Endothelial cell (in vitro differentiated cells): Measurements from ENCODE around the gene EXOC3L1. TPM values are rescaled to one million over a fixed set of nuclear protein-coding genes. Genes with fewer than 3 reads are reported as not detected.

Experiments used
- DNase-seq: peaks from one replicate; pipeline ENCODE4 v3.0.0; 2021; ENCODE audit warnings: low spot score
- H3K27ac Mint-ChIP-seq: one replicate; pipeline ENCODE4 v1.8.0; 2021; ENCODE audit warnings: mixed read lengths, inconsistent platforms; ENCODE audit not compliant: unreplicated experiment
- H3K27me3 Mint-ChIP-seq: one replicate; pipeline ENCODE4 v1.8.0; 2021; ENCODE audit warnings: mild to moderate bottlenecking, moderate library complexity, mixed read lengths, inconsistent platforms; ENCODE audit not compliant: unreplicated experiment
- H3K36me3 Mint-ChIP-seq: one replicate; pipeline ENCODE4 v1.8.0; 2021; ENCODE audit warnings: mild to moderate bottlenecking, low read depth, mixed read lengths, inconsistent platforms; ENCODE audit not compliant: unreplicated experiment
- H3K4me1 Mint-ChIP-seq: one replicate; pipeline ENCODE4 v1.8.0; 2021; ENCODE audit warnings: mild to moderate bottlenecking, mixed read lengths, inconsistent platforms; ENCODE audit not compliant: unreplicated experiment
- H3K4me3 Mint-ChIP-seq: one replicate; pipeline ENCODE4 v1.8.0; 2021; ENCODE audit warnings: mild to moderate bottlenecking, mixed read lengths, inconsistent platforms; ENCODE audit not compliant: unreplicated experiment
- H3K9me3 Mint-ChIP-seq: one replicate; pipeline ENCODE4 v1.8.0; 2021; ENCODE audit warnings: mixed read lengths, inconsistent platforms; ENCODE audit not compliant: unreplicated experiment
- total RNA-seq: library from RNA; stranded (reverse); fragmentation: NEBNext Ultra II Directional; extraction: Animal tissue kit (Norgen Biotek cat#: 25700); gene quantifications from one replicate; pipeline ENCODE4 v1.2.1, GENCODE V29; 2021; ENCODE audit not compliant: unreplicated experiment
- TF ChIP-seq, protein P1 (sequence below): fragments of 200-600 bp; sonication (generic); IDR thresholded peaks from one replicate; pipeline ENCODE4 v1.5.0; 2021; ENCODE audit warnings: antibody characterized with exemption; ENCODE audit not compliant: unreplicated experiment

EXOC3L1 gene
- total RNA-seq, 1 donor from 2014 or later = 150 TPM

DNA sequence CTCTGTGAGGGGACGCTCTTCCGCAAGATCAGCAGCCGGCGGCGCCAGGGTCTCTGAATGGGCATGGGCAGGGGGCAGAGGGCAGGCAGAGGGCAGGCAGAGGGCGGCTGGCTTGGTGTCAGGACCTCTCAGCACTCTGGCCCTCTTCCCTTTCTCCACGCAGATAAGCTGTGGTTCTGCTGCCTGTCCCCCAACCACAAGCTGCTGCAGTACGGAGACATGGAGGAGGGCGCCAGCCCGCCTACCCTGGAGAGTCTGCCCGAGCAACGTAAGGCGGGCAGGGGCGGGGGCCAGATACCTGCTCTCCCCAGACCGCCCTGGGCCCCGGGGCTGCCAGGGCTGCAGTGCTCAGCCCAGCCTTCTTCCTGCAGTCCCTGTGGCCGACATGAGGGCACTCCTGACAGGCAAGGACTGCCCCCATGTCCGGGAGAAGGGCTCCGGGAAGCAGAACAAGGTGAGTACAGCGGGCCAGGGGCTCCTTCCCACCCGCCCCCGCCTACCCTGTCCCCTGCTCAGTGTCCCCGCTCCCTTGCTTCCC, 13.1 kb upstream of the EXOC3L1 start:
- no peak for DNase-seq
- H3K4me1 Mint-ChIP-seq = peaks cover 9% of the 10 kb centered on the region
- H3K27me3 Mint-ChIP-seq = peaks cover 19% of the 10 kb centered on the region
- H3K36me3 Mint-ChIP-seq = peaks cover 6% of the 10 kb centered on the region
- TF ChIP-seq, protein P1, sequence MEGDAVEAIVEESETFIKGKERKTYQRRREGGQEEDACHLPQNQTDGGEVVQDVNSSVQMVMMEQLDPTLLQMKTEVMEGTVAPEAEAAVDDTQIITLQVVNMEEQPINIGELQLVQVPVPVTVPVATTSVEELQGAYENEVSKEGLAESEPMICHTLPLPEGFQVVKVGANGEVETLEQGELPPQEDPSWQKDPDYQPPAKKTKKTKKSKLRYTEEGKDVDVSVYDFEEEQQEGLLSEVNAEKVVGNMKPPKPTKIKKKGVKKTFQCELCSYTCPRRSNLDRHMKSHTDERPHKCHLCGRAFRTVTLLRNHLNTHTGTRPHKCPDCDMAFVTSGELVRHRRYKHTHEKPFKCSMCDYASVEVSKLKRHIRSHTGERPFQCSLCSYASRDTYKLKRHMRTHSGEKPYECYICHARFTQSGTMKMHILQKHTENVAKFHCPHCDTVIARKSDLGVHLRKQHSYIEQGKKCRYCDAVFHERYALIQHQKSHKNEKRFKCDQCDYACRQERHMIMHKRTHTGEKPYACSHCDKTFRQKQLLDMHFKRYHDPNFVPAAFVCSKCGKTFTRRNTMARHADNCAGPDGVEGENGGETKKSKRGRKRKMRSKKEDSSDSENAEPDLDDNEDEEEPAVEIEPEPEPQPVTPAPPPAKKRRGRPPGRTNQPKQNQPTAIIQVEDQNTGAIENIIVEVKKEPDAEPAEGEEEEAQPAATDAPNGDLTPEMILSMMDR = no peak
- H3K27ac Mint-ChIP-seq = no peak overlapping the region
- H3K4me3 Mint-ChIP-seq = no peak overlapping the region
- H3K9me3 Mint-ChIP-seq = no peaks in the 10 kb centered on the region

DNA sequence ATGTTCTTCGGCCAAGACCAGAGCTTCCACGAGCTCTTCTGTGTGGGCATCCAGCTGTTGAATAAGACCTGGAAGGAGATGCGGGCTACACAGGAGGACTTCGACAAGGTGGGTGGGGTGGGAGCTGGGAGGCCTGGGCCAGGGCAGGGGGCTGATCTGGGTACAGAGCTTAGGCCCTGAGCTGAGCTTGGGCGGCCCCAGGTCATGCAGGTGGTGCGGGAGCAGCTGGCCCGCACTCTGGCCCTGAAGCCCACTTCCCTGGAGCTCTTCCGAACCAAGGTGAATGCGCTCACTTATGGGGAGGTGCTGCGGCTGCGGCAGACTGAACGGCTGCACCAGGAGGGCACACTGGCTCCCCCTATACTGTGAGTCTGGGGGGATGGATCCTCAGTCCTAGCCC, 12.5 kb upstream of the EXOC3L1 start:
- TF ChIP-seq, protein P1 = no peak
- Mint-ChIP-seq H3K9me3 (no peaks in the 10 kb centered on the region), H3K4me1 (peaks cover 9% of the 10 kb centered on the region), H3K36me3 (peaks cover 6% of the 10 kb centered on the region), H3K4me3 (no peak overlapping the region), H3K27ac (no peak overlapping the region), H3K27me3 (peaks cover 19% of the 10 kb centered on the region)
- no peak for DNase-seq

DNA sequence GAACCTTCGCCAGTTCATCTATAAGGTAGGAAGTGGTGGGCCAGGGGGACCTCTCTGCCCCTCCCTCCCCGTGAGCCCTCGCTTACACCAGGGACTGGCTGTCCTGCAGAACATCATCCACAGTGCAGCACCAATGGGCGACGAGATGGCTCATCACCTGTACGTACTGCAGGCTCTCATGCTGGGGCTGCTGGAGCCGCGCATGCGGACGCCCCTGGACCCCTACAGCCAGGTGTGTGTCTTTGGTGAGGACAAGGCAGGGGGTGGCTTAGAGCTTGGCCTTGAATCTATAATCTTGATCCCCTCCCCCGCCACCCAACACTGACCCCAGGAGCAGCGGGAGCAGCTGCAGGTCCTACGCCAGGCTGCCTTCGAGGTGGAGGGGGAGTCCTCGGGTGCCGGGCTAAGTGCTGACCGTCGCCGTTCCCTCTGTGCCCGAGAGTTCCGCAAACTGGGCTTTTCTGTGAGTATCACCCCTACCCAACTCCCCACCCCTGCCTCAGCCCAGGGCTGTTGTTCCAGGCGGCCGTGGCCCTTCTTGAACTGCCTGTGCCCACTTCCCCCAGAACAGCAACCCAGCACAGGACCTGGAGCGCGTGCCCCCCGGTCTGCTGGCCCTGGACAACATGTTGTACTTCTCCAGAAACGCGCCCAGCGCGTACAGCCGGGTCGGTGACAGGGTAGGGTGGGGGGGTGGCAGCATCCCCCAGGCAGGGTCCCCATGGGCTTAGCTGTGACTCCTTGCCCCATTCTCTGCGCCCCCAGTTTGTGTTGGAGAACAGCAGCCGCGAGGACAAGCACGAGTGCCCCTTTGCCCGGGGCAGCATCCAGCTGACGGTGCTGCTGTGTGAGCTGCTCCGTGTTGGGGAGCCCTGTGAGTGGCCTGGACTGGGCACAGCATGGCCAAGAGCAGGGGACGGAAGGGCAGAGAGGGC, 11.7 kb upstream of the EXOC3L1 start:
- TF ChIP-seq, protein P1 = no peak
- H3K36me3 Mint-ChIP-seq = peaks cover 9% of the 10 kb centered on the region
- no peak for DNase-seq
- peaks cover 14% of the 10 kb centered on the region for H3K4me1 Mint-ChIP-seq
- peaks cover 21% of the 10 kb centered on the region for H3K27me3 Mint-ChIP-seq
- H3K27ac Mint-ChIP-seq = no peak overlapping the region
- no peak overlapping the region for H3K4me3 Mint-ChIP-seq
- no peaks in the 10 kb centered on the region for H3K9me3 Mint-ChIP-seq

DNA sequence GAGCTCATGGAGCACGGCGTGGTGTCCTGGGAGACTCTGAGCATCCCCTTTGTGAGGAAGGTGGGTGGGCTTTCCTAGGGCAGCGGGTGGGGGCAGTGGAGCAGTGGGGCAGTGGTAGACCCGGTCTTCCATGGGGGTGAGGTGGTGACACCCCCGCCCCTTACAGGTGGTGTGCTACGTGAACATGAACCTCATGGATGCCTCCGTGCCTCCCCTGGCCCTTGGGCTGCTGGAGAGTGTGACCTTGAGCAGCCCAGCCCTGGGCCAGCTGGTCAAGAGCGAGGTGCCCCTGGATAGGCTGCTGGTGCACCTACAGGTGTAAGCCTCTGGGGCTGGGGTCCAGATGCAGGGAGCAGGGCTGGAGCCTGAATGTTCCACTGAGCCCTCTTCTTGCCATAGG, 10.6 kb upstream of the EXOC3L1 start:
- TF ChIP-seq, protein P1 = no peak
- no peak for DNase-seq
- peaks cover 15% of the 10 kb centered on the region for H3K36me3 Mint-ChIP-seq
- H3K4me1 Mint-ChIP-seq = peaks cover 26% of the 10 kb centered on the region
- H3K4me3 Mint-ChIP-seq = no peak overlapping the region
- no peaks in the 10 kb centered on the region for H3K9me3 Mint-ChIP-seq
- H3K27ac Mint-ChIP-seq = no peak overlapping the region
- H3K27me3 Mint-ChIP-seq = peaks cover 19% of the 10 kb centered on the region

DNA sequence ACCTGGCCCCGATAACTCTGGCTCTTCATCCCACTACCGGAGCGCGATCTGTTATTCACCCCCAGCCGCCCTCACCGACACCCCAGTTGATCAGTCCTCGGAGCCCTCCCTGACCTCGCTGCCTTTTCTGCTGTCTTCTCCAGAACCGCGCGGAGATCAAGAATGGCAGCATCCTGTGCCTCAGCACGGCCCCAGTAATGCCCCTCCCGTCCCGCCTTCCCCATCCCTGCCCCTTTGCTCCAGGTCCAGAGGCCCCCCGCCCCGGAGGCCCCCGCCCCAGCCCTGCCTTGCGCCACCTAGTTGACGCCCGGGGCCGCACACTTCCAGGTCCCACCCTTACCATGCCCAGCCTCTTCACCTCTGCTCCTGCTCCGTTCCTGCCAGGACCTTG, 9.9 kb upstream of the EXOC3L1 start:
- Mint-ChIP-seq H3K36me3 (peaks cover 22% of the 10 kb centered on the region), H3K27ac (peak overlapping the region; percentile 52), H3K4me1 (peaks cover 33% of the 10 kb centered on the region)

More for the DNA sequence above, 9.9 kb upstream of the EXOC3L1 start:
- Mint-ChIP-seq H3K27me3 (peaks cover 21% of the 10 kb centered on the region), H3K4me3 (peak overlapping the region; percentile 82), H3K9me3 (no peaks in the 10 kb centered on the region)
- TF ChIP-seq, protein P1 = no peak
- peak; percentile 60 for DNase-seq
